H4 (cell line): ENCODE measurements around the gene MEIOC. TPM values are rescaled to one million over a fixed set of nuclear protein-coding genes. Genes with fewer than 3 reads are reported as not detected.
"Not testable (repeated sequence)": the region's sequence is repeated elsewhere in the genome, so short reads cannot be mapped to it uniquely, and the experiment has no call there.

ENCODE experiments used
- DNase-seq: peaks from one replicate; pipeline ENCODE4 v3.0.0-alpha.2; 2015; ENCODE audit warnings: low spot score
- total RNA-seq: library from RNA; depleted of rRNA; stranded (reverse); fragments of >200 nt; shearing (Covaris generic); gene quantifications from 2 replicates; pipeline ENCODE4 v1.2.3, GENCODE V29; 2014; rRNA removed

Gene MEIOC
- 13.7 and 16.4 TPM in 2 replicates for total RNA-seq

DNA sequence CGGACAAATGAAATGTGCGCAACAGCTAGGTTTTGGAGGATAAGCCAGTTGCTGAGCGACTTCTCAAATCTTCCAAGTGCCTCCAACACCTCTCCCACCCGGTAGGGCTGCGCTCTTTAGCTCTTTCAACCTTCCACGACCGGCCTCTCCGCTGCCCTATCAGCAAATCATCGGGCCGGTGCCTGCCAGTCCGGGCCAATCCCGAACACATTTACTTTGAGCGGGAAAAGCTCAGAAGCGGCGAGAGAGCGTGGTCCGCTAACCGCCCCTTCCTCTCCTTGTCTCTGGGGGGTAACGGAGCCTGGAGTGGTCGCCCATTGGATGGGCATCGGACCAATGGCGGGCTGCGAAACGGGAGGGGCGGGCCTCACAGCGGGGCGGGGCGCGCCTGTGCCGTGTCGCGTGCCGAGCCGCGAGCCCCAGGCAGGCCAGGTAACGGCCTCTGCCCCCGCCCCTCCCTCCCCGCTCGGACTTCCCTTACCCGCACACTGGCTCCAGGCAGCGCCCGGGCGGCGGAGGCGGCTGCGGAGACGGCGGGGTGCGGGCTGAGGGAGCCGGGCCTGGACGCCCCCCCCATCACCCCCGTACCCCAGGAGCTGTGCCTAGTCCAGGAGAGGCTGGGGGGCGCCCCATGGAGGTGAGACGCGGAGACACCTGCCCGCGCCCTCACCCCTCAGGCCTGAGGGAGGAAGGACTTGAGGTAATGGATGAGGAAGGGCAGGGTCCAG lies at the start of gene MEIOC:
MEIOC (plus strand) TSS at position 486 of the 728 bp plus-strand sequence; CDS start at position 632, 146 bp downstream.
- DNase-seq: no peak

DNA sequence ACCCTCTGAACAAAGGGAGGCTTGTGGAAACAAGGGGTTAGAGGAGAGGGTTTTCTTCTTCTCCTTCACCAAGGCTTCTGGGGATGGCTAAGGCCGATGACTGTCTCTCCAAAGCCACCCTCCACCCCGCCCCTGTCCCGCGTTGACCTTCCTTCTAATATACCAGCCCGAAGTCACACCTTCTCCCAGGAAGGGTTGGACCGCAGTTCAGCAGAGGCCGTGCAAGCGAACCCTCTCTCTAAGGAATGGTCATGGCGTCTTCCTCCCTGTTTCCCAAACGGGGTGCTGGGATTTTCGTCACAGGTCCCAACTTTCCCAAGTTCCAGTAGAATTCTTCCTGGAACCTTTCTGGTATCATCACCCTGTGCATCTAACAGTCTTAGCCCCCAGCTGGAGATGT lies 49.6 kb upstream of the MEIOC start:
- no peak for DNase-seq

DNA sequence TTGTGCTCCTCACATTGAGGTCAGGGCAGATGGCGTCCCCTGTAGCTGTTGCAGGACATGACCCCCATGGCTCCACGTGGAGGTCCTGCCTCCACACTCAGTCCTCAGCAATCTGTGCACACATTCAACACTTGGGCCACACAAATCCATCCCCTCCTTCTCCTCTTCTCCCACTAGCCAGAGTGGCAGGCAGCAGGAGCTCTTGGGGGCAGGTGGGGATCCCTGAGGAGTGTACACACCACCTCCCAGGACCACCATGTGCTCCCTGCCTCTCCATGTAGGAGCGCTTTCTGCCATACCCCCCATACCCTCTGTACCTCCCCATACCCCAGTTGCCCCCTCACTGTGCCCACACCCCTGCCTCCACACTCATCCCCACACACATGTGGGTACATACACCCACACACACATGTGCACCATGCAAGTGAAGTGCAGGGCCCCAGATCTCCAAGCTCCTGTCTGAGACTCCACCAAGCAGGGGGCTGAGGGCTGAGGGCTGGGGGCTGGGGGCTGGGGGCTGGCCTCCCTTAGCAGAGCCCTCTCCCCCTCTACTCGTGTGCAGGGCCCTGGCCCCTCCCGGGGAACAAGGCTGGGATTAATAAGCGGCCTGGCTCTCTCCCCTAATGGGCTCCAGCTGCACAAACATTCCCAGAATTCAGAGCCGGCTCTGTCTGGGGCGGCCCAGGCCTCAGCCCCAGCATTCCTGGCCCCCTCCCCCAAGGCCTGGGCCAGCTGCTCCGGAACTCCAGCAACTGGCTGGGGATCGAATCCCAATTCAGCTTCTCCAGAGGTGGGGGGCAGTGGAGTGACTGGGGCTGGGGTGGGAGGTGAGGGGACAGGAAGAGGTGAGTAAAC lies 48.2 kb upstream of the MEIOC start:
- DNase-seq: peak; percentile 46

DNA sequence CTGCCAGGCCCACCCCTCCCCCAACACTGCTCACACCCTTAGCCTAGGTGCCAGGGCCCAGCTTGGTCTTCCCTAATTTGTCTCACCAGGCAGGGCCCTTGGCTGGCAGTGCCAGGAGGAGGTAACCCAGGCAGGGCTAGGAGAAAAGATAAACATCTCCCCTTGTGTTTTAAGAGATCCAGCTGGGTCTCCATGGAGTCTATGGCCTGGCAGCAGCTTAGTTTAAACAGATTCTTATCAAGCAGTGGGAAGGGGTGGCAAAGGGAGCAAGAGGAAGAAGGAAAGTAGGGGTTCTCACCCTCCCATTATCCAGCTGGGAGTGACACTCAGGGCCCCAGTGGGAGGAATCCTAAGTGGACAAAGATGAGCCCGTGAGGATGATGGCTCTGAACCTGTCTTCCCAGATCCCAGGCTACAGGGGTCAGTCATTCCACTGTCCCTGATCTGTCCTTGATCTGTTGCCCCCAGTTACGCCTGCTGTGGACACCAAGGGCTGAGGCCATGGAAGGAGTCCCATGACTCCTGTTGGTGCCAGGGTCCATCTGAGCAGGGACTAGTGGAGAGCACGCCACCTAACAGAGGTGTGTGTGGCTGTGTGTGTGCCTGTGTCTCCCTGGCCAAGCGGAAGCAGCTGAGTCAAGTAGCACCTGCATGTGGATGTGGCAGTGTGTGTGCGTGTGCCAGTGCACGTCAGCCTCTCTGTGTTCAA lies 47.4 kb upstream of the MEIOC start:
- DNase-seq: peak; percentile 60

DNA sequence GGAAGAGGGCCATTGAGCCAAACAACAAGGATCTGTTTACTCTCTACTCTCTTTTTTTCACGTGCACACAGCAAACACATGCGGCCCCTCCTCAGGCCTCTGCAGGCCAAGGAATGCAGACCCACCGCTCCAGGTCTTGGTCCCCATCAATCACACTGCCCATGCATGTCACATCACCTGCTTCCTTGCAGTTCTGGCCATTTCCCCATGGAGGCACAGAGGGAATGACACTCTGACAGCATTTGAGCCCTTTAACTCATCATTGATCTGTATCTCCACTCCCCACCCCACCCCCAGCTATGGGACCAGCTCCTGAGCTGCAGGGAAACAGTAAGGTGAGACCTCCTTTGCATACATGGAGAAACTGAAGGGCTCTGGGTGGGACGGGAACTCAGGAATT lies 45.9 kb upstream of the MEIOC start:
- DNase-seq: no peak

DNA sequence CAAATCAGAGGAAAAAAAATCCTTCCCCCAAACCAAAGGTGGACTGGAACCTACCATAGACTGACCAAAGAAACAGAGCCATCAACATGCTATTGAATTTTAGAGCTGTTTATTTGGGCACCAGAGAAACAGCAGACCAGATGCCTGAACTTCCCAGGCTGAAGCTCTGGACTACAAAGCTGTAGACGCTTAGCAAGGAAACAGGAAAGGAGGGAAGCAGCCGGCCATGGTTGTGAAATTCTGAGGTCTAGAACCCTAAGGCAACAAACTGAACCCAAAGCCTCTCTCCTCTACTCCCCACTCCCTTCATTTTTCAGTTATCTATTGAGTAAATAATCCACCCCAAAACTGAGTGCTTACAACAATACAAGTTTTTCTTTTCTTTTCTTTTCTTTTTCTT lies 45.4 kb upstream of the MEIOC start:
- DNase-seq: no peak

DNA sequence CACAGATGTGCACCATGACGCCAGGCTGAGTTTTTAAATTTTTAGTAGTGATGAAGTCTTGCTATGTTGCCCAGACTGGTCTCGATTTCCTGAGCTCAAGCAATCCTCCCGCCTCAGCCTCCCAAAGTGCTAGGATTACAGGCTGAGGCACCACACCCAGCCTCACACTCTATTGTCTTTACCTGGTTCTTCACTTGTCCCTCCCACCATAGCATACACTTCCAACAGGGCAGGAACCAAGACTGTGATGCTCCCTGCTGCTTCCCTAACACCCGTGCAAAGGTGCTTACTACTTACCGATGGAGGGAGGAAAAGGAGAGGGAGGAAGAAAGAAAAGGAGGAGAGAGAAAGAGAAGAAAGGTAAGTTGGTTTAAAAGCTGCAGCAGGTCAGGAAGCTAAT lies 41.4 kb upstream of the MEIOC start:
- DNase-seq: no peak

DNA sequence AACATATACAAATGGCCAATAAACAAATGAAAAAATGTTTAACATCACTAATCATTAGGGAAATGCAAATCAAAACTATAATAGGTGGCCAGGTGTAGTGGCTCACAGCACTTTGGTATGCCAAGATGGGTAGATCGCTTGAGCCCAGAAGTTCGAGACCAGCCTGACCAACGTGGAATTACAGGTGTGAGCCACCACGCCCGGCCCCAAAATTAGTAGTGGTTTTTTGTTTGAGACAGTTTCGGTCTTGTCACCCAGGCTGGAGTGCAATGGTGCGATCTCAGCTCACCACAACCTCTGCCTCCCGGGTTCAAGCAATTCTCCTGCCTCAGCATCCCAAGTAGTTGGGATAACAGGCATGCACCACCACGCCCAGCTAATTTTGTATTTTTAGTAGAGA lies 37.6 kb upstream of the MEIOC start:
- DNase-seq: not testable (repeated sequence)

DNA sequence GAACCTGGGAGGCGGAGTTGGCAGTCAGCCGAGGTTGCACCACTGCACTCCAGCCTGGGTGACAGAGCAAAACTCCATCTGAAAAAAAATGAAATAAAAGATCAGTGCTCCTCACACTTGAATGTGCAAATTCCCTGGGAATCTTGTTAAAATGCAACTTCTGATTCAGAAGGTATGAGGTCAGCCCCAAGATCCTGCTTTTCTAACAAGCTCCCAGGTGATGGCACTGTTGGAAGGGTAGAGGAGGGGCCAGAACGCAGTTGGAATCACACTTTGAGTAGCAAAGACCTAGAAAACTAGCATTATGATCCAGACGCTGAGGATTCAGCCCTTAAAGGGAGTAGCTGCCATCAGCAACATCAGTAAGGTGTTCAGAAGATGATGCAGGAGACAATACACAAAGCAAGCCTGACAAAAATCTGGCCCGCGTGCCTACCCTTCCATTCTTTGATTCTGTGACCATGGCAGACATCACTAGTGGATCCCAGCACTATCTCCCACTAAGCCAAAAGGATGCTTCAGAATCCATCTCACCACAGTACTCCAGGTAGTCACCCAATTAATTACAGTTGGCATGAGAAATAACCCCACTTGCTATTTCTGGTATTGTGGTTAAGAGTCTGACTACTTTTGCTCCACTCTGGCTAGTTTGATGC lies 33.1 kb upstream of the MEIOC start:
- no peak for DNase-seq

DNA sequence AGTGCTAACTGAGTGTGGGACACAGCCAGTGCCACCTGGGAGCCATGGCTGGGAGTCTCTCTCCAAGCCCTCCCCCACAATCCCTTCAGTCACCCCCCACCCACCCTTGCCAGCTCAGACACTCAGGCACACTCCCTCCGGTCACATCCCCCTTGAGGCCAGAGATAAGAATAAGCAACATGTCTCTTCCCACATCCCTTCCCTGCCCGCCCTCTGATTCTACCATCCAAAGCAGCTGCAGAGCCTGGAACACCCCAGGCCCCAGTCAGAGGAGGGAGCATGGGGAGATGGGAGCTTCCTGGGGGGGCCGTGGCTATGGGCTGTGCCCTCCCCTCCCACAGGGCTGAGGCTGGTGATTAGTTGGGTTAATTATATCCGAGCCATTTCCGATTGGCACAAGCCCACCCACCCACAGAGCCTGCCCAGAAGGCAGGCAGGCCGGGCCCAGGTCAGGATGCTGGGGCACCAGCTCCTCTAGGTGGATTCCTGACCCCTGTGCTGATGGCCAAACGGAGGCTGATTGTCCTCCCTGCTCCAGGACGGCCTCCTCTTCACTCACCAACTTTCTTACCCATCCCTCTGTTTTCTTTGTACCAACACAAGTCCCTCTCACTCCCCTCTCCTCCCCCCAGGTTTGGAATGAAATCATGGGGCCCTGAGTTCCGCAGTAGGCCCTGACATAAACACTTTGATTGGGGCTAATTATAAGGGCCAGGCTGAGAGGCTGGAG lies 28.6 kb upstream of the MEIOC start:
- DNase-seq: no peak

DNA sequence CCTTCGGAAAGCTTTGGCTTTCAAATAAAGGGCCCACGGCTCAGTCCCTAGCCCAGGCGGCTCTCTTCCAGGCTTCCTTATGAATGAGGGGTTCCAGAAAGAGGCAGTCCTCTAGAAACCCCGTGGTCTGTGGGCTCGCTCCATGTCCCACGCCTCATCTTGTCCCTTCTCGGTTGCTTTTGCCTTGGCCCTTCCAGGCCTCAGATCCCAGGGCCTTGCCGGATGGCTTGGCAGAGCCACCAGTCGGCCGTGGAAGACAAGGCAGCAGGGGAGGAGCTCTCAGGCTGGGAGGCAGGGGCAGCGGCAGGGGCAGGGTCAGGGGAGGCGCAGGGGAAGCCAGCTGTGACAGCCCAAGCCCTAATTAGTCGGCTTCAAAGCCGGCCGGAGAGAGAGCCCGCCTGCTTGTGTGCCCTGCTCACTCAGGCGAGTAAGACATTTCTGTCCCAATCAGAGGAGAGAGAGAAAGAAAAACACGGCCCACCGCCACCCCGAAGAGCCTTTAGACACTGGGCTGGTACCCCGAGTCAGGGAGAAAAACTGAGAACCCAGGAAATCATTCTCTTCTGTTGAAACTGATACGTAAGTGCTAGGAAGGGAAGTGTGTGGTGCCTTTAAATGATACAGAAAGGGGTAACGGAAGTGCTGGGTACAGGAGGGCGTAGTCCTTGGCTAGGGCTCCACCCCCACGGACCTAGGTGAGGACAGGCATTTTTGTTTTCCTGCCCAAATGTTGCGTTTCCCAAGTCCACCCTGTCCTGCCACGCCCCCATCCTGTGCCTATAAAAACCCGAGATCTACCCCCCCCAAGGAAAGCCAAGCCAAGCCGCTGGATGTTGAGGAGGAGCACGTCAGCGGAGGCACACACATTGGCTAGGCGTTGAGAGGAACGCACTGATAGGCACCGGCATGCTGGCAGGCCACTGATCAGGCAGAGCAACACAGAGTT lies 27.8 kb upstream of the MEIOC start:
- DNase-seq: no peak

DNA sequence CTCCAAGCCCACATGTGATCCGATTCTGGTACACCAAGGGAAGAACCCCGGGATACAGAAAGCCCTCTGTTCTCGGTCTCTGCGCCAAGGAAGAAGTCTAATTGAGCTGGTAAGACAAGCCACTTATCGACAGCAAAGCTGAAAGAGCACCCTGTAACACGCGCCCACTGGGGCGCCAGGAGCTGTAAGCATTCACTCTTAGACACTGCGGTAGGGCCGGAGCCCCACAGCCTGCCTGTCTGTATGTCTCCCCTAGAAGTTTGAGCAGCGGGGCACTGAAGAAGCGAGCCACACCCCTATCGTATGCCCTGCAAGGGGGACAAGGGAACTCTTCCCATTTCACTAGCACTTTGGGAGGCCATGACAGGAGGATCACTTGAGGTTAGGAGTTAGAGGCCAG lies 27.0 kb upstream of the MEIOC start:
- DNase-seq: no peak

DNA sequence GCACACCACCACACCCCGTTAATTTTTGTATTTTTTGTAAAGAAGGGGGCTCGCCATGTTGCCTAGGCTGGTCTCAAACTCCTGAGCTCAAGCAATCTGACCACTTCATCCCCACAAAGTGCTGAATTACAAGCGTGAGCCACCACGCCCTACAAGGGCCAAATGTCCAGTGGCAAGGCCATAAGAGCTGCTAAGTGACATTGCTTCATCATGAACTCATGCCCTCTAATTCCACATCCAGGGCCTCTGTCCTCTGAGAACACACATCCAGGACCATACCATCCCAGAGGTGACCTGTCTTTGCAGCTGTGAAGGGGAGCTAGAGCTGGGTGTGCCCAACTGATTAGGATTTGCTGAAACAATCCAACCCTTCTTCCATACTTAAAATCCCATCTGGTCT lies 25.6 kb upstream of the MEIOC start:
- DNase-seq: no peak

DNA sequence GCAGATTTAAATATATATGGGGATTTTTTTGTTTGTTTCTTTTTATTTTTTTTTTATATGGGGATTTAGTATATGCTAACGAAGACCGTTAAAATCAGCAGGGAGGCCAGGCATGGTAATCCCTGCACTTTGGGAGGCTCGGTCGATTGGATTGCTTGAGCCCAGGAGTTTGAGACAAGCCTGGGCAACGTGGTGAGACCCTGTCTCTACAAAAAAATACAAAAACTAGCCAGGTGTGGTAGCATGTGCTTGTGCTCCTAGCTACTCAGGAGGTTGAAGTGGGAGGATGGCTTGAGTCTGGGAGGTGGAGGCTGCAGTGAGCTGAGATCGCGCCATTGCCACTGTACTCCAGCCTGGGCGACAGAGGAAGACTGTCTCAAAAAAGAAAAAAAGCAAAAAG lies 22.3 kb upstream of the MEIOC start:
- DNase-seq: no peak

DNA sequence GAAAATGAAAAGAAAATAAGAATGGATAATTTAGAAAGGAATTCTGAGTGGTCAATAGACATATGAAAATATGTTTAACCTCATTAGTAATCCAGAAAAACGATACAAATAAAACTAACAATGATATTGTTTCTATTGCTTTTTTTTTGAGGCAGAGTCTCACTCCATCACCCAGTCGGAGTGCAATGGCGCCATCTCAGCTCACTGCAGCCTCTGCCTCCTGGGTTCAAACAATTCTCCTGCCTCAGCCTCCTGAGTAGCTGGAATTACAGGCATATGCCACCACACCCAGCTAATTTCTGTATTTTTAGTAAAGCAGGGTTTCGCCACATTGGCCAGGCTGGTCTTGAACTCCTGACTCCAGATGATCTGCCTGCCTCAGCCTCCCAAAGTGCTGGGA lies 21.9 kb upstream of the MEIOC start:
- not testable (repeated sequence) for DNase-seq

DNA sequence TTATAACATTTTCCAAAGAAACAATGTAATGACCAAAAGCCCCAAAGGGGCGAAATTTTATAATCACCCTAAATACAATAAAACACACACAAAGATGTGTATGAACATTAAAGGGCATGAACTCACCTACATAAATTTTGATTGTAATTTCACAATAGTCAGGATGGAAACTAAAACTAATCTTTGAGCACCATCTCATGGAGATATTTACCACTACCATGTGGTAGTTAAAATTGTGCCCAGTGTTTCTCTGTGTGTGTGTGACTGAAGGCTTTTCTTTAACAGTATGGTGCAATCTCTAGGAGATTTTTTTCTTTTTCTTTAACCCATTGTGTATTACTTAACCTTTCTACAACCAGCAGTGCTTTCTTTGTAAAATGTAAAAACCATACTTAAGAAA lies 19.7 kb upstream of the MEIOC start:
- peak; percentile 47 for DNase-seq

DNA sequence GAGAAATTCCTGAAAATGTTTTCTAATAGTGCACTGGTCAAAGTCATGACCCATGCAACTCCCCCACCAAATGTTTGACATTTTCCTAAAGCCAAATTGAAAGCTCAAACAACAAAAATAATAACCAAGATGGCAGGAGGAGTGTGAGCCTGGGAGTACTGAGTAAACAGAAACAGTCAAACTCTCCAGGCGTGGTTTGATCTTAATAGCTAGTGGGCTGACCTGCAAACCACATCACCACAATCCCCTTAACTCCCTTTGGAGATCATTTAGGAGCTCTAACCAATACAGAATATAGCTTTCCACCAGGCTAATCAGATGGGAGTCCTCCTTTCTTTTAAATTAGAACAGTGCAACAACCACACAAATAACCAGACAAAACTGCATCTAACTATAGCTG lies 19.2 kb upstream of the MEIOC start:
- no peak for DNase-seq

DNA sequence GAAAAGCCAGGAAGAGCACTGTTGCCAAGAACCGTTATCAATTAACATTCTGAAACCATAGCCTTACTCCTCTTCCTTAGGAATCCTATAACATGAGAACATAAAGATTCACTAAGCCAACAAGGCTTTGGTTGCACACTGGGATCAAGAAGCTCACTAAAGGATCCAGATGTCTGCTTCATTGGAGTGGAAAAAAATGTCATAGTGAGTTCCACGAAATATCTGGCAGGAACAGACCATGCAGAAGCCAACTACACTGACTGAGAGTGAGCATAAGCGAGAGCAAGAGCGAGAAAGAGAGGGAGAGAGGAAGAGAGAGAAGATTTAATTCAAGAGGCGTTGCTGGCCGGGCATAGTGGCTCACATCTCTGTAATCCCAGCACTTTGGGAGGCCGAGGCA lies 13.4 kb upstream of the MEIOC start:
- DNase-seq: no peak

DNA sequence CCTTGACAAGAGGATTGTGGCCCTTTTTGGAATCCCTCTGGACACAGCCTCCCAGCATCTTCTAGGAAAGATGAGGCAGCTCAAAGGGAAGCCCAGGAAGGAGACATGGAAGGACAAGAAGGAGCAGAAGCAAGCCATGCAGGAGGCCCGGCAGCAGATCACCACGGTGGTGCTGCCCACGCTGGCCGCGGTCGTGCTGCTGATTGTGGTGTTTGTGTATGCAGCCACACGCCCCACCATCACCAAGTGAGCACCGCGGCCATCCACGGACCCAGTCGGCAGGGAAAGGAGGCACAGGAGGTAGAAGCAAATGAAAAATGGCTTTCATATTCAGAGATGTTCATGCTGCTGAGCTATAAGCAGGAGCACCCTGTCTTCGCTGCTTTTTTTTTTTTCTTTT lies 10.9 kb upstream of the MEIOC start:
- no peak for DNase-seq

DNA sequence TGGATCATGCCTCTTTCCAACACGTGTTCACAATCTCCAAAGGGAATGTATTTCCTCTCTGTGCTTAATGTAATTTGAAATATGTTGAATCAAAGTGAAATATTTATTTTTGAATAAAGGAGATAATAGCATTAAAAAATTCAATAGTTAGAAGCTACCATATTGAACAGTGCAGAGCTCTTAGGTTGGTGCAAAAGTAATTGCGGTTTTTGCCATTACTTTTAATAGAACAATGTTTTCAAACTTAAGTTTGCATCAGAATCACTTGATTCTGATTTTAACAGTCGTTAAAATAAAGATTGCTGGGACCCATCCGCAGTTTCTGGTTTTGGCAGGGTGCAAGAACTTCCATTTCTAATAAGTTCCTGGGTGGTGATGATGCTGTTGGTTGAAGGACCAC lies 10.0 kb upstream of the MEIOC start:
- DNase-seq: no peak
